HEK293T (cell line): ENCODE data around the gene ADRB1.

Source experiments
- BHLHE40 ChIP-seq: fragments of 450-650 bp; IDR thresholded peaks from 2 replicates; pipeline ENCODE4 v1.6.1; 2016; ENCODE audit warnings: mild to moderate bottlenecking, moderate library complexity, borderline replicate concordance
- FOXA1 ChIP-seq: fragments of 450-650 bp; IDR thresholded peaks from 2 replicates; pipeline ENCODE4 v1.6.1; 2016; ENCODE audit warnings: mild to moderate bottlenecking
- FOXK2 ChIP-seq: fragments of 450-650 bp; IDR thresholded peaks from 2 replicates; pipeline ENCODE4 v1.6.1; 2016; ENCODE audit warnings: mild to moderate bottlenecking
- LEF1 ChIP-seq: fragments of 450-650 bp; IDR thresholded peaks from 2 replicates; pipeline ENCODE4 v1.6.1; 2017; ENCODE audit warnings: mild to moderate bottlenecking, borderline replicate concordance
- PKNOX1 ChIP-seq: fragments of 450-650 bp; IDR thresholded peaks from 2 replicates; pipeline ENCODE4 v1.6.1; 2016
- SP1 ChIP-seq: fragments of 450-650 bp; IDR thresholded peaks from 2 replicates; pipeline ENCODE4 v1.6.1; 2017
- SUZ12 ChIP-seq: fragments of 450-650 bp; IDR thresholded peaks from 2 replicates; pipeline ENCODE4 v1.6.1; 2016; ENCODE audit warnings: mild to moderate bottlenecking
- ZNF384 ChIP-seq: fragments of 450-650 bp; IDR thresholded peaks from 2 replicates; pipeline ENCODE4 v1.6.1; 2016

- TF ChIP-seq FOXA1 (no peak), BHLHE40 (no peak), SUZ12 (no peak), PKNOX1 (no peak), ZNF384 (no peak), SP1 (no peak), FOXK2 (no peak), LEF1 (no peak)
Observed at GRCh38 chr10:114042895-114043531, 653 bp upstream of the ADRB1 start.
